Islet of Langerhans (tissue), 1 donor: ENCODE results near the gene SRPK1.
"Not testable (repeated sequence)": the region's sequence is repeated elsewhere in the genome, so short reads cannot be mapped to it uniquely, and the experiment has no call there.

ENCODE experiments used
- FAIRE-seq: peaks from one replicate; lab custom pipeline; 2011; peaks lifted over from hg19 to GRCh38; lab: Jason Lieb, UNC

The SRPK1 gene

GRCh38 chr6:35920793-35921732 is at the start of gene SRPK1:
TSS of gene SRPK1 (minus strand) at chr6:35921098. CDS start at chr6:35921056, 42 bp downstream.
- no peak for FAIRE-seq

- no peak for FAIRE-seq
These were observed 49.3 kb upstream of the SRPK1 start for GRCh38 chr6:35970181-35970580.

- FAIRE-seq: no peak
These were observed 48.7 kb upstream of the SRPK1 start for GRCh38 chr6:35969646-35970045.

- FAIRE-seq: no peak
These were observed 47.9 kb upstream of the SRPK1 start for GRCh38 chr6:35968821-35969220.

- no peak for FAIRE-seq
These were observed 46.3 kb upstream of the SRPK1 start for GRCh38 chr6:35967076-35967774.

GRCh38 chr6:35962779-35963560 is 42.1 kb upstream of the SRPK1 start:
- FAIRE-seq: no peak

- FAIRE-seq: no peak
These were observed 39.3 kb upstream of the SRPK1 start for GRCh38 chr6:35960187-35960586.

GRCh38 chr6:35955970-35956369 is 35.1 kb upstream of the SRPK1 start:
- no peak for FAIRE-seq

- FAIRE-seq: no peak
These were observed 34.6 kb upstream of the SRPK1 start for GRCh38 chr6:35955521-35955920.

GRCh38 chr6:35955071-35955470 is 34.2 kb upstream of the SRPK1 start:
- FAIRE-seq: no peak

- no peak for FAIRE-seq
These were observed 33.4 kb upstream of the SRPK1 start for GRCh38 chr6:35954333-35954732.

GRCh38 chr6:35948725-35949124 is 27.8 kb upstream of the SRPK1 start:
- no peak for FAIRE-seq

- FAIRE-seq: no peak
These were observed 24.7 kb upstream of the SRPK1 start for GRCh38 chr6:35945650-35946025.

- no peak for FAIRE-seq
These were observed 22.5 kb upstream of the SRPK1 start for GRCh38 chr6:35943390-35943789.

GRCh38 chr6:35942355-35942754 is 21.5 kb upstream of the SRPK1 start:
- no peak for FAIRE-seq

GRCh38 chr6:35941170-35941569 is 20.3 kb upstream of the SRPK1 start:
- FAIRE-seq: not testable (repeated sequence)

- not testable (repeated sequence) for FAIRE-seq
These were observed 19.1 kb upstream of the SRPK1 start for GRCh38 chr6:35940014-35940413.

GRCh38 chr6:35939259-35939658 is 18.4 kb upstream of the SRPK1 start:
- FAIRE-seq: not testable (repeated sequence)

- no peak for FAIRE-seq
These were observed 15.9 kb upstream of the SRPK1 start for GRCh38 chr6:35936681-35937359.

GRCh38 chr6:35935469-35935868 is 14.6 kb upstream of the SRPK1 start:
- FAIRE-seq: no peak

- no peak for FAIRE-seq
These were observed 12.9 kb upstream of the SRPK1 start for GRCh38 chr6:35933844-35934243.

GRCh38 chr6:35931873-35932272 is 11.0 kb upstream of the SRPK1 start:
- FAIRE-seq: not testable (repeated sequence)
